HG03135 (cell line): ENCODE measurements around the gene RFX1.
"Not testable (repeated sequence)": the region's sequence is repeated elsewhere in the genome, so short reads cannot be mapped to it uniquely, and the experiment has no call there.

Experiments used
- ATAC-seq: cut with Tn5 transposase; IDR thresholded peaks from one replicate; pipeline ENCODE4 v1.9.1; 2021; ENCODE audit warnings: mild to moderate bottlenecking, moderate library complexity; ENCODE audit not compliant: unreplicated experiment

The RFX1 gene

GRCh38 chr19:14027856-14028450 is 21.8 kb upstream of the RFX1 start, which contains the start of gene RLN3:
Gene RLN3, plus strand, starts transcription at chr19:14028148. Its CDS starts 57 bp downstream, at chr19:14028205.
- no peak for ATAC-seq

GRCh38 chr19:14026652-14027192 is 20.6 kb upstream of the RFX1 start:
- not testable (repeated sequence) for ATAC-seq

DNA sequence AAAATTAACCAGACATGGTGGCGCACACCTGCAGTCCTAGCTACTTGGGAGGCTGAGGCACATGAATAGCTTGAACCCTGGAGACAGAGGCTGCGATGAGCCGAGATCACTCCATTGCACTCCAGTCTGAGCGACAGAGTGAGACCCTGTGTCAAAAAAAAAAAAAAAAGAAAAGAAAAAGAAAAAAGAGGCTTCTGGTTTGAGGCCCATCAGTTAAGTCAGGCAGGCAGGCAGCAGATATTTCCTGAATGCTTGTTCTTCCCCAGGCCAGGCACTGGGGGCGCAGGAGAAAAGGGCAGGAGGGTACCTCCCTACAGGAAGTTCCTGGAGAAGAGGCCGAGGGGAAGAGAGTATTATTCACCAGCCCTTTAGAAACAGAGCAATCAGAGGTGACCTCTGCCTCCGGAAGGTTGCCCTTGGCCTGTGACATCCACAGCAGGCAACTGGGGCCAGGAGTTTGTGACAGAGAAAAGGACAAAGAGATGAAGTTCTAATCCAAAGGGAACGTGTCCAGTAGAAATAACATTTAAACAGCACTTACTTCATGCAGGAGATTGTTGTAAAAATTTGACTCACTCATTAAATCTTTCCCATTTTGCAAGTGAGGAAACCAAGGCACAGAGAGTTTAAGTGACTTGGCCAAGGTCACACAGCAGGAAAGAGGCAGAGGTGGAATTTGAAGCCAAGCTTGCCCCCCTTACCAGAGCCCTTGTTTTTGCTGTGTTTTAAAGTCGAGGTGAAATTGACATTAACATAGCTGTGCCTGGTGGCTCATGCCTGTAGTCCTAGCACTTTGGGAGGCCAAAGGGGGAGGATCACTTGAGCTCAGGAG is 17.5 kb upstream of the RFX1 start:
- no peak for ATAC-seq

DNA sequence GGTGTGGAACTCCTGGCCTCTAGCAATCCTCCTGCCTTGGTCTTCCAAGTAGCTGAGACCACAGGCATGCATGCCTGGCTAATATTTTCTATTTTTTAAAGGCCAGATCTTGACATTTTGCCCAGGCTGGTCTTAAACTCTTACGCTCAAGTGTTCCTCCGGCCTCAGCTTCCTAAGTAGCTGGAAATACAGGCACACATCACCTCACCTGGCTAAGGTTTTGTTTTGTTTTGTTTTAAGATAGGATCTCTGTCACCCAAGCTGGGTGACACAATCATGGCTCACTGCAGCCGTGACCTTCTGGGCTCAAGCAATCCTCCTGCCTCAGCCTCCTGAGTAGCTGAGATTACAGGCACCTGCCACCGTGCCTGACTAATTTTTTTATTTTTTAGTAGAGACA is 16.3 kb upstream of the RFX1 start:
- no peak for ATAC-seq

DNA sequence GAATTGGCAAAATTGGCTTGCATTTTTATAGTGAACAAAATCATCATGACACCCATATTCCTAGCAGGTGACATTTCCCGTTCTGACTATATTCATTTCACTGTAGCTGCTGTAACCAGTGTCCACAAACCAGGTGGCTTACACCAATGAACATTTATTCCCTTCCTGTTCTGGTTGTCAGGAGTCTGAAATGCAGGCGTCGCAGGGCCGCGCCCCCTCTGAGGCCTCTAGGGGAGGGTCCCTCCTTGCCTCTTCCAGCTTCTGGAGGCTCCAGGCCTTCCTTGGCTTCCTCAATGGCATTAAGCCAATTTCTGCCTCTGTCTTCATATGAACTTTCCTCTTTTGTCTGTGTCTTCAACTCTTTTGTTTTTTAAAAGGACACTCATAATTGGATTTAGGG is 15.4 kb upstream of the RFX1 start:
- ATAC-seq, result no peak

DNA sequence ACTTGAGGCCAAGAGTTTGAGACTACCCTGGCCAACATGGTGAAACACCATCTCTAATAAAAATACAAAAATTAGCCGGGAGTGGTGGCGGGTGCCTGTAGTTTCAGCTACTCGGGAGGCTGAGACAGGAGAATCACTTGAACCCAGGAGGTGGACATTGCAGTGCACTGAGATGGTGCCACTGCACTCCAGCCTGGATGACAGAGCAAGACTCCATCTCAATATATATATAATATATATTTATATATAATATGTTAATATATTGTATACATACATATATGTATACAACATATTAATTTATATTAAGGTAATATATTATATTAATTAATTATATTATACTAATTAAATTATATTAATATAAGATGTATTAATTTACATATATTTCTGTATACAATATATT is 13.6 kb upstream of the RFX1 start:
- ATAC-seq, result not testable (repeated sequence)

- ATAC-seq, result no peak
These were observed 13.0 kb upstream of the RFX1 start for GRCh38 chr19:14019100-14019499.

- ATAC-seq, result peak; percentile 74
These were observed 9.5 kb upstream of the RFX1 start for GRCh38 chr19:14015524-14016035.

GRCh38 chr19:14012378-14012915 is 6.3 kb upstream of the RFX1 start:
- no peak for ATAC-seq

DNA sequence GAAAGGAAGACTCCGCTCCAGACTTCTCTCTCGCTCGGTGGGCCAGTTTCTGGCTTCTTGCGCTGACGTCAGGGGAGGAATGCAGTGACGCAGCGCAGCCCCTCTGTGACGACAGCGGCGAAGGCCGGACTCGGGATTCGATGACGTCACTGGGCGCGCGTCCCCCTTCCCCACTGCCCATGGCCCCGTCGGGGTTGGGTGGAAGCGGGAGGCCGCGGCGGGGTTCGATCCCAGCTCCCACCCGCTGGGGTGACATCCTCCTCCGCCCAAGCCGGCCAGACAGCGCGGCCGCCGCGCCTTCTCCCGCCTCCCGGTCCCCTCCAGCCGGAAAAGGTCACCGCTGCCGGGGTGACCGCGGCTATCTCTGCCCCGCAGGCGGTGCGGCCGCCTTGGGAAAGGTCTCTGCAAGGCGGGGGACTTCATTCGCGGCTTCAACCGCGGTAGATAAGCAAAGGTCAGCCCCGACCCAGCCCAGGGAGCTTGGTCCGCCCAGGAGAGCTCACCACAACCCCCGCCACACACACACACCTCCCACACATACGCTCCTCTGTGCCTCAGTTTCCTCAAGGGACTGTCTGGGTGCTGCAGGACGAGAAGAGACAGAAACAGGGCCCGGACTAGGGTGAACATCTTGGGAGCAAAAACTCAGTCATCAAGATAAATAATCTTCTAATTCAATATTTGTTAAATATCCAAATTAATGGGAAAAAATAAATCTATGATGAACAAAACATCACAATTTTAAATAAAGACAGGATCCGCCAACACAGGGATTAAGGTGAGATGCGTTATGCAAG is 844 bp upstream of the RFX1 start:
- ATAC-seq, result peak; percentile 33

DNA sequence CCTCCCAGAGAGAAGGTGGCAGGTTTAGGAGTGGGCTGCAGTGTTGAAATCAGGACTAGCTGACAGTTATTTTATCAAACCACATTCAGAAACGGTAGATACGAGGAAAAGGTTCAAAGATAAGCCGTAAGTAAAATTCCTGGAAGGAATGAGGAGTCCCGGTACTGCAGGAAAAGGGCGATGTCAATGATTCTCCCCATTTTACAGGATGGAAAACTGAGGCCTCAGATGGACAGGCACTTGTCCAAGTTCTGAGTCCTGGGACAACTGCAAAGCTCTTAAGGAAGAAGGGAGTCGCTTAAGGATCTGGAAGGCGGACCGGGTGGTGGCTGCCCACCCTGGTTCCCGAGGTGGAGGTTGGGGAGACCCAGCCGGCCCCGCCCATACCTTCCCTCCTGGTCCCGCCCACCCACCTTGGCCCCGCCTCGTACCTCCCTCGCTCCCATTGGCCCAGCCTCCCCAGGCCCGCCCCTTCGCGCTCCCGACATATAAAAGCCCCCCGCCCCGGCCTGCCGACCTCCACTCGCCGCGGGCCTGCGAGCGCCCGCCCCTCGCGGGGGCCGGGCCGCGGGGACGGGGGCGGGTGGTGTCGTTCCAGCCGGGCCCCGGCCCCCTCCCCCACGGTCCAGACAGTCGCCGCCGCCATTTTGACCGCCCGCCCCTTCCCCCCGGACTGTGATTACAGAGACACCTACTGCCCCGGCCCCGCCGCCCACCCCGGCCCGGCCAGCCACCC is 603 bp downstream of the RFX1 start:
- peak; percentile 34 for ATAC-seq

GRCh38 chr19:14004619-14005348 is 1.3 kb downstream of the RFX1 start:
- no peak for ATAC-seq

- no peak for ATAC-seq
These were observed 2.7 kb downstream of the RFX1 start for GRCh38 chr19:14003251-14004055.

GRCh38 chr19:14002571-14003250 is 3.4 kb downstream of the RFX1 start:
- no peak for ATAC-seq

DNA sequence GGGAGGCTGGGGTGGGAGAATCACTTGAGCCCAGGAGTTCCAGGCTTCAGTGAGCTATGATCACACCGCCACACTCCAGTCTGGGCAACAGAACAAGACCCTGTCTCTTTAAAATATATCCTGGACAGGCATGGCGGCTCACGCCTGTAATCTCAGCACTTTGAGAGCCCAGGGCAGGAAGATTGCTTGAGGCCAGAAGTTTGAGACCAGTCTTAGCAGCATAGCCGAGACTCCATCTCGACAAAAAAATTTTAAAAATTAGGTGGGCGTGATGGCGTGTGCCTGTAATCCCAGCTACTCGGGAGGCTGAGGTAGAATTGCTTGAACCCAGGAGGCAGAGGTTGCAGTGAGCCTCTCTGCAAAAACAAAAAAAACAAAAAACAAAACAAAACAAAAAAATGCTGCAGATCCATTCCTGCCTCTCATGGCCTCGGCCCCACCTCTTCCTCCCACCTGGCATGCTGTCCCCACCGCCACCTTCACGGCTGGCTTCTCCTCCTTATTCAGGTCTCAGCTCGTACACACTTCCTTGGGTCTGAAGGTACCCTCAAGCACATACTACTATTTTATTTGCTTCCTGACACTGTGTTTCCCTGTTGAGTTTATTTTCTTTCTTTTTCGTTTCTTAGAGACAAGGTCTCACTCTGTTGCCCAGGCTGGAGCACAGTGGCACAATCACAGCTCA is 5.3 kb downstream of the RFX1 start:
- ATAC-seq, result no peak

DNA sequence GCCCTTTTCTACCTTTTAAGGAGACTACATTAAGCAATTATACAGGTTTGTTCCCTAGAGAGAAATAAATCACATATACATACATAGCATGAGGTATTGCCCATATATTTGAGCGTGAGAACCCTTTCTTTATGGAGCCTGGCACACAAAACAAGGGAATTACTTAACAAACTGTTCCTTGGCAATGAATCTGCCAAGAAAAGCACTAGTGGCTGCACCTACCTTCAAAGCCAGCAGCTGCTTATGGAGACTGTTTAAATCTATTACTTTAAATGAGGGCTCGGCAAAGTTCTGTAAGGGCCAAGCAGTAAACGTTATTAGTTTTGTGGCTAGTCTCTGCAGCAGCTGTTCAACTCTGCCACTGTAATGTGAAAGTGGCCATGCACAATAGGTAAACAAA is 7.0 kb downstream of the RFX1 start:
- ATAC-seq, result no peak

DNA sequence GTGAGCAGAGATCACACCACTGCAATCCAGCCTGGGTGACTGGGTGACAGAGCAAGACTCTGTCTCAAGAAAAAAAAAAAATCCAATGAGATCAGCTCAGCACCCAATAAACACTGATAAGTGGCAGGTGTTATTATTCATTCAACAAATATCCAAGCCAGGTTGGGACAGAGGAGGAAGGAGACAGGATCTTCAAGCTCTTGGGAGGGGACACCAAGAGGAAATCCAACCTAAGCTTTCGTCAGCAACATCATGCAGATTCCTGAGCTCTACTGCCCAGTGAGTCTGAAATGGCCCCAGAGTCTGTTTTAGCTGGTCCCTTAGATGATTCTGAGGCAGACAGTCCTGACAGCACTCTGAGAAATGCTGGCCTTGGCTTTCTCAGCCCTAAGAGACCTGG is 7.7 kb downstream of the RFX1 start:
- no peak for ATAC-seq

DNA sequence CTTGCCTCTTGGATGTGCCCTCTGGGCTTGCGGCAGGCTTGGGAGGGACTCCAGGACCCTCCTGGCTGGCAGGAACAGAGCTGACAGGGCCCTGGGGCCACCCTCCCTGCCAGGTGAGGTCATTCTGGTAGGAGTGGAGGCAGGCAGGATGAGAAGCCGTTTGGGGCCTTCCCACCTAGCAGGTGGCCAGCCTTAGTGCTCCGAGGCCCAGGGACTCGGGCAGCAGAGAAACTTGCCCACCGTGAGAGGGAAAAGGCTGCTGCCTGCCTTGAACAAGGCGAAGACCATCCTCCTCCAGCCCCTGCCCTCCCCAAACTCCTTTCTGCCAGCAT is 8.5 kb downstream of the RFX1 start:
- no peak for ATAC-seq
